B cell (primary cell): Measurements from ENCODE around the gene NAGLU. TPM values are rescaled to one million over a fixed set of nuclear protein-coding genes. Genes with fewer than 3 reads are reported as not detected.

Experiments
- ATAC-seq: fragments of 200-7000 bp; cut with Tn5 transposase; one replicate; pipeline ENCODE4 v1.10.0; 2021; ENCODE audit warnings: low read depth, mild to moderate bottlenecking, moderate number of reproducible peaks, moderate library complexity
- CTCF ChIA-PET: fragments of 350-600 bp; sonication (Branson Sonifier 250); formaldehyde crosslinking; loops from one replicate; lab custom pipeline; 2021; ENCODE audit warnings: antibody characterized with exemption, inconsistent platforms; lab: Charles Lee
- POLR2A ChIA-PET: fragments of 350-600 bp; sonication (Branson Sonifier 250); formaldehyde crosslinking; loops from one replicate; lab custom pipeline; 2021; ENCODE audit warnings: antibody characterized with exemption; lab: Charles Lee
- DNase-seq: peaks from one replicate; pipeline ENCODE4 v3.0.0; 2013
- H2AFZ ChIP-seq: 2 replicates; pipeline ENCODE4 v1.6.1; 2012; ENCODE audit warnings: mild to moderate bottlenecking, low read depth, low read length; ENCODE audit not compliant: insufficient read depth, poor library complexity, severe bottlenecking
- H3K27ac ChIP-seq, 2 donors: 1 replicate in 1 of 2; 2 replicates in 1 of 2; pipeline ENCODE4 v1.5.1; 2012 to 2013; ENCODE audit warnings: low read length in 2 of 2, mild to moderate bottlenecking in 2 of 2, moderate library complexity in 1 of 2
- H3K27me3 ChIP-seq, 4 experiments: fragments of 200-600 bp in 1 of 4; sonication (generic) in 1 of 4; replicated peaks in 1 of 4; 1 replicate in 2 of 4; 2 replicates in 2 of 4; pipeline versions ENCODE4 v1.6.1 to v1.7.0; 2013 to 2016; ENCODE audit warnings: low read length in 3 of 4, mild to moderate bottlenecking in 2 of 4, mixed read lengths in 1 of 4, moderate library complexity in 1 of 4; ENCODE audit not compliant: insufficient read depth in 4 of 4, control insufficient read depth in 3 of 4; ENCODE audit errors: control extremely low read depth in 1 of 4
- H3K36me3 ChIP-seq, 2 experiments: replicated peaks in 1 of 2; 1 replicate in 1 of 2; 2 replicates in 1 of 2; pipeline versions ENCODE4 v1.6.1 to v1.7.1; 2013; ENCODE audit warnings: low read length in 1 of 2; ENCODE audit not compliant: insufficient read depth in 2 of 2, control insufficient read depth in 1 of 2; ENCODE audit errors: control extremely low read depth in 1 of 2, extremely low read depth in 1 of 2
- H3K4me1 ChIP-seq, 2 donors: fragments of 200-600 bp in 1 of 2; sonication (generic) in 1 of 2; 1 replicate in 1 of 2; 2 replicates in 1 of 2; pipeline versions ENCODE4 v1.5.1 to v1.6.1; 2013 to 2017; ENCODE audit warnings: low read length in 2 of 2; ENCODE audit not compliant: control insufficient read depth in 2 of 2, insufficient read depth in 2 of 2
- H3K4me2 ChIP-seq: replicated peaks from 2 replicates; pipeline ENCODE3; 2012; ENCODE audit warnings: mild to moderate bottlenecking, low read depth, low read length; ENCODE audit not compliant: poor library complexity, severe bottlenecking
- H3K4me3 ChIP-seq, 5 experiments: fragments of 200-600 bp in 1 of 5; sonication (generic) in 1 of 5; 1 replicate in 3 of 5; 2 replicates in 2 of 5; pipeline versions ENCODE4 v1.5.1 to v1.7.0; 2011 to 2016; ENCODE audit warnings: low read length in 4 of 5, mild to moderate bottlenecking in 4 of 5, low read depth in 2 of 5, control low read depth in 1 of 5, moderate library complexity in 1 of 5; ENCODE audit not compliant: insufficient read depth in 1 of 5; ENCODE audit errors: control extremely low read depth in 1 of 5, extremely low read depth in 1 of 5
- H3K79me2 ChIP-seq: fragments of 200-600 bp; sonication (generic); one replicate; pipeline ENCODE4 v1.6.0; 2016; ENCODE audit warnings: low read length; ENCODE audit not compliant: control insufficient read depth, insufficient read depth
- H3K9ac ChIP-seq: fragments of 200-600 bp; sonication (generic); 2 replicates; pipeline ENCODE4 v1.6.1; 2017; ENCODE audit warnings: mild to moderate bottlenecking, low read length, moderate library complexity
- H3K9me3 ChIP-seq, 3 donors: one replicate each; pipeline versions ENCODE4 v1.6.1 to v1.7.1; 2013; ENCODE audit warnings: low read length in 2 of 3; ENCODE audit not compliant: control insufficient read depth in 2 of 3, insufficient read depth in 1 of 3; ENCODE audit errors: control extremely low read depth in 1 of 3
- H4K20me1 ChIP-seq: 2 replicates; pipeline ENCODE4 v1.6.0; 2012; ENCODE audit warnings: mild to moderate bottlenecking, low read length; ENCODE audit not compliant: insufficient read depth, control insufficient read depth, poor library complexity, severe bottlenecking
- H3K27ac Mint-ChIP-seq: one replicate; pipeline ENCODE4 v1.8.0; 2021; ENCODE audit warnings: mixed read lengths
- H3K27me3 Mint-ChIP-seq: one replicate; pipeline ENCODE4 v1.8.0; 2021; ENCODE audit warnings: mixed read lengths
- H3K4me1 Mint-ChIP-seq: one replicate; pipeline ENCODE4 v1.8.0; 2021; ENCODE audit warnings: mixed read lengths
- H3K4me3 Mint-ChIP-seq: one replicate; pipeline ENCODE4 v1.8.0; 2021; ENCODE audit warnings: mixed read lengths
- H3K9me3 Mint-ChIP-seq: one replicate; pipeline ENCODE4 v1.8.0; 2022; ENCODE audit warnings: mixed read lengths; ENCODE audit not compliant: insufficient read depth
- CTCF ChIP-seq: fragments of 200-600 bp; IDR thresholded peaks from one replicate; pipeline ENCODE4 v1.8.0; 2022; ENCODE audit warnings: antibody characterized with exemption, mild to moderate bottlenecking
- EZH2 ChIP-seq: IDR thresholded peaks from 2 replicates; pipeline ENCODE4 v1.6.1; 2012; ENCODE audit warnings: borderline replicate concordance, low read depth, mild to moderate bottlenecking, moderate library complexity, low read length; ENCODE audit not compliant: insufficient read depth, poor library complexity, severe bottlenecking
- WGBS: methylation state at CpG from one replicate; pipeline ENCODE4 v1.1.5; 2013; ENCODE audit warnings: missing lambda C conversion rate; ENCODE audit not compliant: insufficient coverage; 5-methylcytosine and 5-hydroxymethylcytosine counted together
- intact Hi-C: fragments of 100-400 bp; cut with micrococcal nuclease; formaldehyde crosslinking; loops from one replicate; pipeline ENCODE4 v1.10.0; 2022
- polyA plus RNA-seq: library from polyadenylated mRNA; depleted of rRNA; stranded (reverse); fragments of >200 nt; gene quantifications from 2 replicates; pipeline ENCODE4 v1.2.3, GENCODE V29; 2012
- total RNA-seq, 2 donors: library from RNA; stranded (reverse); fragments of 120-200 nt in 1 of 2; gene quantifications; 1 replicate in 1 of 2; 2 replicates in 1 of 2; pipeline versions ENCODE4 v1.2.3 to v1.2.4, GENCODE V29; 2013 to 2022

NAGLU gene
- total and polyA plus RNA-seq, 2 donors (not counting 1 experiment from before 2014, with no cell fraction given) = 44.8 to 52.4 TPM

- Histone ChIP-seq H4K20me1 (peaks cover under 1% of the 10 kb centered on the region), H3K27me3 (no peaks in the 10 kb centered on the region), H2AFZ (peak overlapping the region; percentile 69), H3K36me3 (no peaks in the 10 kb centered on the region), H3K4me1 (peaks cover 33 to 49% of the 10 kb centered on the region in 2 donors), H3K4me3 (peak overlapping the region; percentile 51 to 67 (median 54)), H3K4me2 (peak overlapping the region; percentile 63), H3K79me2 (peaks cover 8% of the 10 kb centered on the region), H3K9me3 (no peaks in the 10 kb centered on the region), H3K9ac (peak overlapping the region; percentile 57), H3K27ac (no peak overlapping the region)
- Mint-ChIP-seq H3K4me3 (peak overlapping the region; percentile 93), H3K27ac (peak overlapping the region; percentile 90), H3K27me3 (no peaks in the 10 kb centered on the region), H3K4me1 (peaks cover 42% of the 10 kb centered on the region), H3K9me3 (no peaks in the 10 kb centered on the region)
- TF ChIP-seq CTCF = no peak
- TF ChIP-seq EZH2 = no peak
- POLR2A ChIA-PET = interaction anchor here (0.6 to 1.4 kb wide), 5 partner anchors 17 to 842 kb away, joined by 3 to 14 read pairs (median 4); partner anchors contain the start of gene ACLY
- 13% methylated on average over 59 of the region's 60 CpGs for WGBS
- CTCF ChIA-PET = interaction anchor here (0.6 to 2.1 kb wide), 9 partner anchors 12 to 685 kb away, joined by 3 to 9 read pairs (median 3); partner anchors contain the start of gene PSMC3IP
- peak; percentile 80 for DNase-seq
- ATAC-seq = peak; percentile 28
- intact Hi-C loops = loop anchor here (1.0 kb wide), 1 partner anchor 17 kb away; no protein-coding TSS in a partner anchor
These were observed 4.3 kb upstream of the NAGLU start for GRCh38 chr17:42531455-42532354.
